GM12878 (cell line): ENCODE measurements around the gene RALGAPA2. TPM values are rescaled to one million over a fixed set of nuclear protein-coding genes. Genes with fewer than 3 reads are reported as not detected.

Experiments
- BRCA1 ChIP-seq: IDR thresholded peaks from 2 replicates; pipeline ENCODE4 v1.6.1; 2011; ENCODE audit warnings: low read depth, low read length, improper control_type of control experiment
- CBX3 ChIP-seq: fragments of 200-600 bp; sonication (generic); IDR thresholded peaks from 2 replicates; pipeline ENCODE4 v1.6.1; 2016; ENCODE audit warnings: low read depth, borderline replicate concordance
- GABPA ChIP-seq: IDR thresholded peaks from 2 replicates; pipeline ENCODE4 v1.6.1; 2014; ENCODE audit warnings: antibody characterized with exemption, low read depth, mild to moderate bottlenecking, inconsistent platforms
- HDAC6 ChIP-seq: fragments of 200-600 bp; sonication (generic); IDR thresholded peaks from one replicate; pipeline ENCODE4 v1.8.0; 2017; ENCODE audit warnings: antibody characterized with exemption; ENCODE audit not compliant: unreplicated experiment
- KAT2A ChIP-seq: conservative IDR thresholded peaks from 2 replicates; pipeline ENCODE4 v1.6.1; 2011; ENCODE audit warnings: low read depth, low read length; ENCODE audit not compliant: control insufficient read depth
- LARP7 ChIP-seq: fragments of 450-650 bp; IDR thresholded peaks from 2 replicates; pipeline ENCODE4 v1.6.1; 2017; ENCODE audit warnings: mild to moderate bottlenecking
- PAX8 ChIP-seq: fragments of 450-650 bp; IDR thresholded peaks from 2 replicates; pipeline ENCODE4 v1.6.1; 2017; ENCODE audit warnings: mild to moderate bottlenecking, moderate library complexity
- PML ChIP-seq: IDR thresholded peaks from 2 replicates; pipeline ENCODE4 v1.6.1; 2012; ENCODE audit warnings: low read length, inconsistent platforms
- SIN3A ChIP-seq: IDR thresholded peaks from 2 replicates; pipeline ENCODE4 v1.6.1; 2012; ENCODE audit warnings: low read depth, low read length, improper control_type of control experiment
- ZNF274 ChIP-seq: IDR thresholded peaks from one replicate; pipeline ENCODE4 v1.8.0; 2011; ENCODE audit not compliant: insufficient read length, insufficient read depth
- polyA plus RNA-seq, 11 experiments: library from polyadenylated mRNA; depleted of rRNA in 4 of 11; unstranded in 6 of 11; stranded (reverse) in 5 of 11; fragments of >200 nt; fragmentation: Nextera tagmentation in 4 of 11; fragmentation: Illumina TruSeq in 1 of 11; extraction: Ambion mirVana in 4 of 11; extraction: Trizol in 1 of 11; gene quantifications; 1 replicate in 1 of 11; 2 replicates in 10 of 11; pipeline versions ENCODE4 v1.2.1 to v1.2.3, GENCODE V29; 2011 to 2016; ENCODE audit warnings: inconsistent platforms in 2 of 11, missing spikeins in 2 of 11, low read depth in 1 of 11
- total RNA-seq, 4 experiments: library from RNA; depleted of rRNA in 3 of 4; stranded (reverse); fragments of >200 nt in 3 of 4; fragmentation: Illumina TruSeq in 1 of 4; extraction: Trizol in 1 of 4; gene quantifications; 2 replicates each; pipeline versions ENCODE4 v1.2.1 to v1.2.3, GENCODE V29; 2013 to 2021
- TF ChIP-seq, protein P1 (sequence below): fragments of 450-650 bp; IDR thresholded peaks from 2 replicates; pipeline ENCODE4 v1.6.1; 2016; ENCODE audit warnings: mild to moderate bottlenecking, moderate library complexity, borderline replicate concordance
- TF ChIP-seq, protein P2 (sequence below): IDR thresholded peaks from 2 replicates; pipeline ENCODE4 v1.6.1; 2011; ENCODE audit warnings: mild to moderate bottlenecking, low read depth, low read length, moderate library complexity; ENCODE audit not compliant: insufficient replicate concordance
- TF ChIP-seq, protein P3 (sequence below): IDR thresholded peaks from 2 replicates; pipeline ENCODE4 v1.6.1; 2012; ENCODE audit warnings: improper control_type of control experiment, low read depth, low read length; ENCODE audit not compliant: insufficient replicate concordance
- TF ChIP-seq, protein P4 (sequence below): fragments of 450-650 bp; IDR thresholded peaks from 2 replicates; pipeline ENCODE4 v1.6.1; 2017; ENCODE audit warnings: antibody characterized with exemption, mild to moderate bottlenecking, moderate library complexity
- TF ChIP-seq, protein P5 (sequence below): IDR thresholded peaks from 2 replicates; pipeline ENCODE4 v1.6.1; 2012; ENCODE audit warnings: low read length, inconsistent platforms

The RALGAPA2 gene
- total and polyA plus RNA-seq, 10 of the 15 experiments (the other 5 are each of a cell fraction or from before 2014, with no cell fraction given) = 2.9 to 29.4 (median 19.6) TPM

DNA sequence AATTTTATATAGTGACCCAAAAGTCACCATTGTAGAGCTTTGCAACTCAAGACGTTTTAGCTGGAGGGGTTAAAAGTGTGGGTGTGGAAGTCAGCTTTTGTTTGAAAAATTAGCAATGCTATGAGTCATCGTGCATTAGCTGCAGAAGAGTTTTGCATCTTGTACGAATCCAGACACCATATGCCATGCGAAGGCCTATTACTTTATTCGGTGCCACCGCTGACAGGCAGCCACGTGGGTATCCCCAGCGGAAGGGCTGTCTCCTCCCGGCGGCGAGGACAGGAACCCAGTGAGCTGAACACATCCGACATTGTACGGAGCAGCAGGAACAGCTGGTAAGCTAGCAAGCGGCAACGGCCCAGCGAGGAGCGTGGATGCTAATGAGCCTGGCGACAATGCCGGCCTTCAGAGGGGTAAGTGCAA, 260.2 kb downstream of the RALGAPA2 start (continued):
- TF ChIP-seq, protein P1, sequence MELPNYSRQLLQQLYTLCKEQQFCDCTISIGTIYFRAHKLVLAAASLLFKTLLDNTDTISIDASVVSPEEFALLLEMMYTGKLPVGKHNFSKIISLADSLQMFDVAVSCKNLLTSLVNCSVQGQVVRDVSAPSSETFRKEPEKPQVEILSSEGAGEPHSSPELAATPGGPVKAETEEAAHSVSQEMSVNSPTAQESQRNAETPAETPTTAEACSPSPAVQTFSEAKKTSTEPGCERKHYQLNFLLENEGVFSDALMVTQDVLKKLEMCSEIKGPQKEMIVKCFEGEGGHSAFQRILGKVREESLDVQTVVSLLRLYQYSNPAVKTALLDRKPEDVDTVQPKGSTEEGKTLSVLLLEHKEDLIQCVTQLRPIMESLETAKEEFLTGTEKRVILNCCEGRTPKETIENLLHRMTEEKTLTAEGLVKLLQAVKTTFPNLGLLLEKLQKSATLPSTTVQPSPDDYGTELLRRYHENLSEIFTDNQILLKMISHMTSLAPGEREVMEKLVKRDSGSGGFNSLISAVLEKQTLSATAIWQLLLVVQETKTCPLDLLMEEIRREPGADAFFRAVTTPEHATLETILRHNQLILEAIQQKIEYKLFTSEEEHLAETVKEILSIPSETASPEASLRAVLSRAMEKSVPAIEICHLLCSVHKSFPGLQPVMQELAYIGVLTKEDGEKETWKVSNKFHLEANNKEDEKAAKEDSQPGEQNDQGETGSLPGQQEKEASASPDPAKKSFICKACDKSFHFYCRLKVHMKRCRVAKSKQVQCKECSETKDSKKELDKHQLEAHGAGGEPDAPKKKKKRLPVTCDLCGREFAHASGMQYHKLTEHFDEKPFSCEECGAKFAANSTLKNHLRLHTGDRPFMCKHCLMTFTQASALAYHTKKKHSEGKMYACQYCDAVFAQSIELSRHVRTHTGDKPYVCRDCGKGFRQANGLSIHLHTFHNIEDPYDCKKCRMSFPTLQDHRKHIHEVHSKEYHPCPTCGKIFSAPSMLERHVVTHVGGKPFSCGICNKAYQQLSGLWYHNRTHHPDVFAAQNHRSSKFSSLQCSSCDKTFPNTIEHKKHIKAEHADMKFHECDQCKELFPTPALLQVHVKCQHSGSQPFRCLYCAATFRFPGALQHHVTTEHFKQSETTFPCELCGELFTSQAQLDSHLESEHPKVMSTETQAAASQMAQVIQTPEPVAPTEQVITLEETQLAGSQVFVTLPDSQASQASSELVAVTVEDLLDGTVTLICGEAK = no peak
- TF ChIP-seq, protein P2, sequence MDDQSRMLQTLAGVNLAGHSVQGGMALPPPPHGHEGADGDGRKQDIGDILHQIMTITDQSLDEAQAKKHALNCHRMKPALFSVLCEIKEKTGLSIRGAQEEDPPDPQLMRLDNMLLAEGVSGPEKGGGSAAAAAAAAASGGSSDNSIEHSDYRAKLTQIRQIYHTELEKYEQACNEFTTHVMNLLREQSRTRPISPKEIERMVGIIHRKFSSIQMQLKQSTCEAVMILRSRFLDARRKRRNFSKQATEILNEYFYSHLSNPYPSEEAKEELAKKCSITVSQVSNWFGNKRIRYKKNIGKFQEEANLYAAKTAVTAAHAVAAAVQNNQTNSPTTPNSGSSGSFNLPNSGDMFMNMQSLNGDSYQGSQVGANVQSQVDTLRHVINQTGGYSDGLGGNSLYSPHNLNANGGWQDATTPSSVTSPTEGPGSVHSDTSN = no peak
- TF ChIP-seq PAX8 (no peak), GABPA (0 out of 2 replicates have a peak, but pooled peaks have one; percentile 27), ZNF274 (no peak), HDAC6 (no peak), BRCA1 (no peak), LARP7 (no peak), SIN3A (no peak; the same call in 1 of the 2 replicates), PML (no peak), CBX3 (no peak), KAT2A (no peak)
- TF ChIP-seq, protein P3, sequence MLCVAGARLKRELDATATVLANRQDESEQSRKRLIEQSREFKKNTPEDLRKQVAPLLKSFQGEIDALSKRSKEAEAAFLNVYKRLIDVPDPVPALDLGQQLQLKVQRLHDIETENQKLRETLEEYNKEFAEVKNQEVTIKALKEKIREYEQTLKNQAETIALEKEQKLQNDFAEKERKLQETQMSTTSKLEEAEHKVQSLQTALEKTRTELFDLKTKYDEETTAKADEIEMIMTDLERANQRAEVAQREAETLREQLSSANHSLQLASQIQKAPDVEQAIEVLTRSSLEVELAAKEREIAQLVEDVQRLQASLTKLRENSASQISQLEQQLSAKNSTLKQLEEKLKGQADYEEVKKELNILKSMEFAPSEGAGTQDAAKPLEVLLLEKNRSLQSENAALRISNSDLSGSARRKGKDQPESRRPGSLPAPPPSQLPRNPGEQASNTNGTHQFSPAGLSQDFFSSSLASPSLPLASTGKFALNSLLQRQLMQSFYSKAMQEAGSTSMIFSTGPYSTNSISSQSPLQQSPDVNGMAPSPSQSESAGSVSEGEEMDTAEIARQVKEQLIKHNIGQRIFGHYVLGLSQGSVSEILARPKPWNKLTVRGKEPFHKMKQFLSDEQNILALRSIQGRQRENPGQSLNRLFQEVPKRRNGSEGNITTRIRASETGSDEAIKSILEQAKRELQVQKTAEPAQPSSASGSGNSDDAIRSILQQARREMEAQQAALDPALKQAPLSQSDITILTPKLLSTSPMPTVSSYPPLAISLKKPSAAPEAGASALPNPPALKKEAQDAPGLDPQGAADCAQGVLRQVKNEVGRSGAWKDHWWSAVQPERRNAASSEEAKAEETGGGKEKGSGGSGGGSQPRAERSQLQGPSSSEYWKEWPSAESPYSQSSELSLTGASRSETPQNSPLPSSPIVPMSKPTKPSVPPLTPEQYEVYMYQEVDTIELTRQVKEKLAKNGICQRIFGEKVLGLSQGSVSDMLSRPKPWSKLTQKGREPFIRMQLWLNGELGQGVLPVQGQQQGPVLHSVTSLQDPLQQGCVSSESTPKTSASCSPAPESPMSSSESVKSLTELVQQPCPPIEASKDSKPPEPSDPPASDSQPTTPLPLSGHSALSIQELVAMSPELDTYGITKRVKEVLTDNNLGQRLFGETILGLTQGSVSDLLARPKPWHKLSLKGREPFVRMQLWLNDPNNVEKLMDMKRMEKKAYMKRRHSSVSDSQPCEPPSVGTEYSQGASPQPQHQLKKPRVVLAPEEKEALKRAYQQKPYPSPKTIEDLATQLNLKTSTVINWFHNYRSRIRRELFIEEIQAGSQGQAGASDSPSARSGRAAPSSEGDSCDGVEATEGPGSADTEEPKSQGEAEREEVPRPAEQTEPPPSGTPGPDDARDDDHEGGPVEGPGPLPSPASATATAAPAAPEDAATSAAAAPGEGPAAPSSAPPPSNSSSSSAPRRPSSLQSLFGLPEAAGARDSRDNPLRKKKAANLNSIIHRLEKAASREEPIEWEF = no peak
- TF ChIP-seq, protein P4, sequence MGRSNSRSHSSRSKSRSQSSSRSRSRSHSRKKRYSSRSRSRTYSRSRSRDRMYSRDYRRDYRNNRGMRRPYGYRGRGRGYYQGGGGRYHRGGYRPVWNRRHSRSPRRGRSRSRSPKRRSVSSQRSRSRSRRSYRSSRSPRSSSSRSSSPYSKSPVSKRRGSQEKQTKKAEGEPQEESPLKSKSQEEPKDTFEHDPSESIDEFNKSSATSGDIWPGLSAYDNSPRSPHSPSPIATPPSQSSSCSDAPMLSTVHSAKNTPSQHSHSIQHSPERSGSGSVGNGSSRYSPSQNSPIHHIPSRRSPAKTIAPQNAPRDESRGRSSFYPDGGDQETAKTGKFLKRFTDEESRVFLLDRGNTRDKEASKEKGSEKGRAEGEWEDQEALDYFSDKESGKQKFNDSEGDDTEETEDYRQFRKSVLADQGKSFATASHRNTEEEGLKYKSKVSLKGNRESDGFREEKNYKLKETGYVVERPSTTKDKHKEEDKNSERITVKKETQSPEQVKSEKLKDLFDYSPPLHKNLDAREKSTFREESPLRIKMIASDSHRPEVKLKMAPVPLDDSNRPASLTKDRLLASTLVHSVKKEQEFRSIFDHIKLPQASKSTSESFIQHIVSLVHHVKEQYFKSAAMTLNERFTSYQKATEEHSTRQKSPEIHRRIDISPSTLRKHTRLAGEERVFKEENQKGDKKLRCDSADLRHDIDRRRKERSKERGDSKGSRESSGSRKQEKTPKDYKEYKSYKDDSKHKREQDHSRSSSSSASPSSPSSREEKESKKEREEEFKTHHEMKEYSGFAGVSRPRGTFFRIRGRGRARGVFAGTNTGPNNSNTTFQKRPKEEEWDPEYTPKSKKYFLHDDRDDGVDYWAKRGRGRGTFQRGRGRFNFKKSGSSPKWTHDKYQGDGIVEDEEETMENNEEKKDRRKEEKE = no peak
- TF ChIP-seq, protein P5, sequence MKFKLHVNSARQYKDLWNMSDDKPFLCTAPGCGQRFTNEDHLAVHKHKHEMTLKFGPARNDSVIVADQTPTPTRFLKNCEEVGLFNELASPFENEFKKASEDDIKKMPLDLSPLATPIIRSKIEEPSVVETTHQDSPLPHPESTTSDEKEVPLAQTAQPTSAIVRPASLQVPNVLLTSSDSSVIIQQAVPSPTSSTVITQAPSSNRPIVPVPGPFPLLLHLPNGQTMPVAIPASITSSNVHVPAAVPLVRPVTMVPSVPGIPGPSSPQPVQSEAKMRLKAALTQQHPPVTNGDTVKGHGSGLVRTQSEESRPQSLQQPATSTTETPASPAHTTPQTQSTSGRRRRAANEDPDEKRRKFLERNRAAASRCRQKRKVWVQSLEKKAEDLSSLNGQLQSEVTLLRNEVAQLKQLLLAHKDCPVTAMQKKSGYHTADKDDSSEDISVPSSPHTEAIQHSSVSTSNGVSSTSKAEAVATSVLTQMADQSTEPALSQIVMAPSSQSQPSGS = 0 out of 2 replicates have a peak, but pooled peaks have one; percentile 32
